NCI-H2196 treated with DMSO at 0.1 percent for 48 hours (cell line): Measurements from ENCODE around the gene DIPK1B.
"Not testable (repeated sequence)": the region's sequence is repeated elsewhere in the genome, so short reads cannot be mapped to it uniquely, and the experiment has no call there.

ENCODE experiments used
- DNase-seq: peaks from one replicate; lab custom pipeline; 2025; ENCODE audit not compliant: unreplicated experiment; lab: John Stamatoyannopoulos, UW

The DIPK1B gene

DNA sequence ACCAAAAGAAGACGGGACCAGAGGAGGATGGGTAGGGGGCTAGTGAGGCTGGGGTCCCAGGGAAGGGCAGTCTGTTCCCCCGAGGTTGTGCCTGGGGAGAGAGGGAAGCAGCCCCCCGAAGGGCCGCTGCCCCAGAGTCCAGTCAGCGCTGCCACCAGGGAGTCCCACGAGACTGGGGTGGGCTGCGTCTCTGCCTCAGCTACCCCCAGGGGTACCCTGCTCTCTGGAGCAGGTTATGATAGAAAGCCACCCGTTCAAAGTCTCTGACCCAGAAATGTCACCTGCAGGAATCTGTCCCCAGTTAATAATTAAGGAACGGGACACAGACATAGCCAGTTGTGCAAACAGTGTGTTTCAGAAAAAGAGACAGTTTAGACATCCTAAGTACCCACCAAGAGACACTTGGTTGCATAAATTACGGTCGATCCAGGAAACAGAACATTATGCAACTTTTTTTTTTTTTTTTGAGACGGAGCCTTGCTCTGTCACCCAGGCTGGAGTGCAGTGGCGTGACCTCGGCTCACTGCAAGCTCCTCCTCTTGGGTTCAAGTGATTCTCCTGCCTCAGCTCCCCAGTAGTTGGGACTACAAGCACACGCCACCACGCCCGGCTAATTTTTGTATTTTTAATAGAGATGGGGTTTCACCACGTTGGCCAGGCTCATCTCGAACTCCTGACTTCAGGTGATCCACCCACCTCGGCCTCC lies 14.4 kb upstream of the DIPK1B start:
- DNase-seq: no peak

DNA sequence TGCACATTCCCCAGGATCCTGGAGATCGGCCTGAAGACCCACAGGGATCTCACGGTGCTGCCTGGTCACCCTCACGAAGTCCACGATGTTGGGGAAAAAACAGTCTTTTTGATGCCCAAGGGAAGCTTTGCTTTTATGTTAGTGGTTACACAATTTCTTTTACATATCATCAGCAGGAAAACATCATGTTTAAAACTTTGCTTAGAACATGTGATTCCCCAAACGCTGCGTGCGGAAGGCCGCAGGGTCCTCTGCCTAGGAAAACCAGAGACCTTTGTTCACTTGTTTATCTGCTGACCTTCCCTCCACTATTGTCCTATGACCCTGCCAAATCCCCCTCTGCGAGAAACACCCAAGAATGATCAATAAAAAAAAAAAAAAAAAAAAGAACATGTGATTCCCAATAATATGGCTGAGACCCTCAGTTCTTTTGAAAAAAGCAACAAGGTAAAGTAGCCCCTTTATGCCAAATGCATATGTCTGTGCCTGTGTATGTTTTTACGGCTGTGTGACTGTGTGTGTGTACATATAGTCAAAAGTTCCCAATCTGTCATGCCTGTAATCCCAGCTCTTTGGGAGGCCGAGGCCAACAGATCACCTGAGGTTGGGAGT lies 13.6 kb upstream of the DIPK1B start:
- DNase-seq: no peak

DNA sequence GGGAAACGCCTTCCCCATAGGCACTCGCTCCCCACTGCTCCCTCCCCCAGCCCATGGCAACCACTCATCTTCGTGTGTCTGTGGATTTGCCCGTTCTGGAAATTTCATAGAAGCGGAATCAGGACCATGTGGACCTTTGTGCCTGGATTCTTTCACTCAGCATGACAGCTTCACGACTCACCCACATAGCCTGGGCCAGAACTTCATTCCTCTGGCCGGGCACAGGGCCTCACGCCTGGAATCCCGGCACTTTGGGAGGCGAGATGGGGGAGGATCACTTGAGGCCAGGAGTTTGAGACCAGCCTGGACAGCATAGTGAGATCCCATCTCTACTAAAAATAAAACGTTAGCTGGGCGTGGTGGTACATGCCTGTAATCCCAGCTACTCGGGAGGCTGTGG lies 12.1 kb upstream of the DIPK1B start:
- DNase-seq: no peak

DNA sequence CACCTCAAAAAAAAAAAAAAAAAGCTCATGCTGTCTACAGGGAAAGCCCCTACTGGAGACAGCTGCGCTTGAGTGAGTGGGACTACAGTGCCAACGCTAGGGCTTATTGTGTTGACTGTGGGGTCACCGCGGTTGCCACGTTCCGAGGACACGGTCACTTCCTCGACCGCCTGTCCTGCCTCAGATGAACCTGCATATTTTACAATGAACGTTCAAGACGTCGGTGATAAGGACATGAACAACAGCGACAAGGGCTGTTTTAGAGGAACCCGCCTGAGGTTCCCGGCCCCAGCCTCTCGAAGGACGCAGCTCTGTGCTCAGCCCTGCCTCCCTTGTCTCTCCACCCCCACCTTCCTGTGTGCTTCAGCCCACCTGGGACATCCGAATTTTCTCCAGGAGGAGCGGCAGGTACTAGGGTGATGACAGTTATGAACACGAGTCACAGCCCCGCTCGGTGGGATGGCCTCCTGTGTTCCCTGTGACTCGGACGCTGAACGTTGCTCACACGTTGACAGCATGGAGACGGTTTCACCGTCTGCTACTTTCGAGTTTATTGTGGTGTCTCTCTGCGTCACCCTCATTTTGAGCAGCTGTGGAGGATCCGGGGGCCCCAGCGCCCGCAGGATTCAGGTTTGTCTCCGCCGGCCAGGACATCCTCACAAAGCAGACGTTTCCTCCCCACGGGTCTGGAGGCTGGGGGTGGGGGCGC lies 11.3 kb upstream of the DIPK1B start:
- DNase-seq: no peak

DNA sequence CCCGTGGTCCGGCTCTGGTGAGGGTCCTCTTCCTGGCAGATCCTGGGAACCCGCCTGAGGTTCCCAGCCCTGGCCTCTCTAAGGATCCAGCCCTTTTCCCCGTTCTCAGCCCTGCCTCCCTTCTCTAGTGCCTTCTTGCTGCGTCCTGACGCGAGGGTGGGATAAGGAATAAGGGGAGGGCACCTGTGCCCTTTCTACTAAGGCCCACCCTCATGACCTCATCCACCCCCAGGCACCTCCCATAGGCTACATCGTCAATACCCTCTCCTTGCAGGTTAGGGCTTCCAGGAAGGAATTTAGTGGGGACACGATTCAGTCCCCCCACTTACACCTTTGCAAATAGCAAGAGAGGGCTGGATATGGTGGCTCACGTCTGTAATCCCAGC lies 10.7 kb upstream of the DIPK1B start:
- DNase-seq: no peak

DNA sequence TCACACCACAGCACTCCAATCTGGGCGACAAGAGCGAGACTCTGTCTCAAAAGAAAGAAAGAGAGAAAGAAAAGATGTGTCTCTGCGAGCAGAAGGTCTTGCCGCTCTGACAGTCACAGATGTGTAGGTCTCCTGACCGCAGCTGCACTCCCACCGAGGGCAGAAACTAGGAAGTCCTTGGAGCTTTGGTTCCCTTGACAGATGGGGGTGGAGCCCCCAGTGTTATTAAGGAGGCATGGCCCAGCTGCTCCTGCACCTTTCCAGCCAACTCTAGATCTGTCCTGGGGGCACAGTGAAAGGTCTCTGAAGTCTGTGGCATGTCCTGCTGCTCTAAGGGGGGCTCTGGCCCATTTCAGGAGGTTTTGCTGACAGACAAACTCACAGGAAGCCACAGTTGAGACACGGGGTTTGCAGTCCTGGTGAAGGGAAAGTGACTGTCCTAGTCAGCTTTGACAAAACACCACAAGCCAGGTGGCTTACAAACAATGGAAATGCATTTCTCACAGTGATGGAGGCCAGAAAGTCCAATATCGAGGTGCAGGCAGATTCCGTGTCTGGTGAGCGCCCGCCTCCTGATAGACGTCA lies 9.0 kb upstream of the DIPK1B start:
- DNase-seq: no peak

DNA sequence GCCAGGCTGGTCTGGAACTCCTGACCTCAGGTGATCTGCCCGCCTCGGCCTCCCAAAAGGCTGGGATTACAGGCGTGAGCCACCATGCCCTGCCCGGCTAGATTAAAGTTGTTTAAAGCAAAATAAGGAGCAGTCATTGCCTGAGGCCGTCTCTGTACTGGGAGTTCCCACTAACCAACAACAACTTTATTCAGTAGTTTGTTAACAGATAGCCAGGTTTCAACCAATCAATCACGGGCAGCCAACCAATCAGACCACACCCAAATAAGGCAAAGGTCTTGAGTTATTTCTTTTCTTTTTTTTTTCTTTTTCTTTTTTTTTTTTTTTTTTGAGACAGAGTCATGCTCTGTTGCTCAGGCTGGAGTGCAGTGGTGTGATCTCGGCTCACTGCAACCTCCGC lies 7.6 kb upstream of the DIPK1B start:
- DNase-seq: not testable (repeated sequence)

DNA sequence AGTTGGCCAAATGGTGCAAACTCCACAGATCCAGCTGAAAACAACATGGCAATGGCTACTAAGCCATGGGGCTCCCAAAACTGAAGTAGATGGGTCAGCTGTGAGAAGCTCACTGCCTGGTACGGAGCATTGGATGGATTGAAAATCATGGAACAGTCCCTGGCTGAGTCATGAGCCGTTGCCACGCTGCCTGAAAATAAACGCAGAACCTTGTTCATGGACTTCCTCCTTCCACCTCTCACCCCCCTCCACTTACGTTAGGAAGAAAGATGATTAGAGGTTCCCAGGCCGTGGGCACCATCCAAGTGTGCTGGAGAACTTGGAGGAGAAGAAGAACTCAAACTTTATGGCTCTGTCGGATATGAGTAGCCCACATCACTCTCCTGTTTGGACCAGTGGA lies 6.8 kb upstream of the DIPK1B start:
- no peak for DNase-seq

DNA sequence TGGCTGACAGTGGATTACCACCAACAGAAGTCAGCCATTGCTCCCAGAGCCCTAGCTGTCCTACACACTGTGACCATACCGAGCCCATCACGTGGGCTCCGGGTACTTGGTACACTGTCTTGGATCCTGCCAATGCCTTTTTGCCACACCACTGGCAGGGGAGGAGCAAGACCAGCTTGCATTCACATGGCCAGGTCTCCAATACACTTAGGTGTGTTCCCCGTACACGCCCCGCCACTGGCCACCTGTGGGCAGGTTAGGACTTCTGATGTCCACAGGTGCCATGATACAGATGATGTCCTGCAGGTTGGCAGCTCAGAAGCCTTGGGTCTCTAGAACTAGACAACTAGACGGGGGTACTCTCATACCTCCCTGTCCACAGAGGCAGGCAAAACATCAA lies 5.4 kb upstream of the DIPK1B start:
- DNase-seq: no peak

DNA sequence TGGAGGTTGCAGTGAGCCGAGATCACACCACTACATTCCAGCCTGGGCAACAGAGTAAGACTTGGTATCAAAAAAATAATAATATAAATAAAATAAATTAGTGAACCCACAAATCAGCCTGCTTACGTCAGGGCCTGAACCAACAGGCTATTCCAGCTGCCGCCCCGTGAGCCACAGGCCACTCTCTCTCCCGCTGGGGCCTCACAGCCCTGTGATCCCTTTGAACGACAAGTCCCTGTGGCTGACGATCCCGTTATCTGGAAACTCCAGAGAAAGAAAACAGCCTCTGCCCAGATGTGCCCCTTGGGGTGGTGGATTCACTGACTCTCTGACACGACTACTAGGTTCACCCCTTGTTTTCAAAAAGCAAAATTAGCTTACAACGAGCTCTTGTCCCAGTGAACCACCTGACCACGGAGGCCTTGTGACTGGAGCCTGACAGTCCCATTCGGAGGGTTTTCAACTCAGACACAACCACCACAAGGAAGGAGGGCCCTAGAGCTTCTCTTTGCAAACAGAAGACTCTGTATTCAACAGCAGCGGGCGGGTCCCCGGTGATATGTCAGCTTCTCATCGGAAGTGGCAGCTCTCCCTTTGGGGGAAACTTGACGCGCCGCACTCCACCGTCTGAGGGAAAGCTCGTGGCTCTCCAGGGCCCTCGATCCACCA lies 4.4 kb upstream of the DIPK1B start:
- no peak for DNase-seq

DNA sequence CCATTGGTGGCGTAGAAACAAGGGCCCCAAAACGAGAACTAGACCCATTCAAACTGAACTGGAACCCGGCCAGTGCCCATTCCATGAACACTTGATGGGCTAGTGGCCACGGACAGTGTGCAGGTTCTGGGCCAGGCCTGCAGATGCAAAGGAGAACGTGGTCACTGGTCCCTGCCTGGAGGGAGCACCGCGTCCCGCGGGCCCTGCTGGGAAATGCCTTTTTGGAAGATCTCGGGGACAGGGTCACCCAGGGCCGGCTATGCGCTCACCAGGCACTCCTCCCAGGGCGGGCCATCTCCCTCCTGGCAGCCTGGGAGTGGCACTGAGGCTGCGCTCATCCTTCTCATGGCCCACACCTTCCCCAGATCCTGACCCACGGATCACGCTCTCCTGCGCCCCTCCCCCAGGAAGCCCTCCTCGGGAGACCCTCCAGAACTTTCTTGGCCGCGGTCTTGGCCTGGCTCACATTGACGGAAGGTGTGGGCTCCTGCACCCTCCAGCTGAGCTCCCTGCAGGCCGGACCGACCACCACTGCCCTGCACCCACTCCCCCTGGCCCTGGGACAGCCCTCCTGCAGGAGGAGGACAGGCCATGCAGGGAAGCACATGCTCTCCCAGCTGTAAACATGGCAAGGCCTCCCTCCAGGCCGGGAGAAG lies 2.8 kb upstream of the DIPK1B start:
- DNase-seq: no peak

DNA sequence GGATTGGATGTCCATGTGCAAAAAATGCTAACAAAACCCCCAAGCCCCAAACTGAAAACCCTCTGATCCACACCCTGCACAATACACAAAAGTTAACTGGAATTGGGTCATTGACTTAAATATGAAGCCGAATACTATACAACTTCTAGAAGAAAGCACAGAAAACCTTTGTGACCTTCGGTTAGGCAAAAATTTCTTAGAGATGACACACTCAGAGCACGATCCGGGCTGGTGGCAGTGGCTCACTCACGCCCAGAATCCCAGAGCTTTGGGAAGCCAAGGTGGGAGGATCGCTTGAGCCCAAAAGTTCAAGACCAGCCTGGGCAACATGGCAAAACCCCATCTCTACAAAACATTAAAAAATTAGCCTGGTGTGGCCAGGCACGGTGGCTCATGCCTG lies 1.8 kb upstream of the DIPK1B start:
- DNase-seq: no peak

DNA sequence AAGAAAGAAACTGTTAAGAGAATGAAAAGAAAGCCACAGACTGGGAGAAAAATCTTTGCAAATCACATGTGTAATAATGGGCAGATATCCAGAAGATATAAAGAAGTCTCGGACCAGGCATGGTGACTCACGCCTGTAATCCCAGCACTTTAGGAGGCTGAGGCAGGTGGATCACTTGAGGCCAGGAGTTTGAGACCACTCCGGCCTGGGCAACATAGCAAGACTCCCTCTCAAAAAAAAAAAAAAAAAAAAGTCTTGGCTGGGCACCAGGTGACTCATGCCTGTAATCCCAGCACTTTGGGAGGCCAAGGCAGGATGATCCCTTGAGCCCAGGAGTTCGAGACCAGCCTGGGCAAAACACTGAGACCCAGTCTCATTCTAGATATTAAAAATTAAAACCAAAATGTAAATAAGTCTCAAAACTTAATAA lies 1.1 kb upstream of the DIPK1B start:
- DNase-seq: not testable (repeated sequence)

DNA sequence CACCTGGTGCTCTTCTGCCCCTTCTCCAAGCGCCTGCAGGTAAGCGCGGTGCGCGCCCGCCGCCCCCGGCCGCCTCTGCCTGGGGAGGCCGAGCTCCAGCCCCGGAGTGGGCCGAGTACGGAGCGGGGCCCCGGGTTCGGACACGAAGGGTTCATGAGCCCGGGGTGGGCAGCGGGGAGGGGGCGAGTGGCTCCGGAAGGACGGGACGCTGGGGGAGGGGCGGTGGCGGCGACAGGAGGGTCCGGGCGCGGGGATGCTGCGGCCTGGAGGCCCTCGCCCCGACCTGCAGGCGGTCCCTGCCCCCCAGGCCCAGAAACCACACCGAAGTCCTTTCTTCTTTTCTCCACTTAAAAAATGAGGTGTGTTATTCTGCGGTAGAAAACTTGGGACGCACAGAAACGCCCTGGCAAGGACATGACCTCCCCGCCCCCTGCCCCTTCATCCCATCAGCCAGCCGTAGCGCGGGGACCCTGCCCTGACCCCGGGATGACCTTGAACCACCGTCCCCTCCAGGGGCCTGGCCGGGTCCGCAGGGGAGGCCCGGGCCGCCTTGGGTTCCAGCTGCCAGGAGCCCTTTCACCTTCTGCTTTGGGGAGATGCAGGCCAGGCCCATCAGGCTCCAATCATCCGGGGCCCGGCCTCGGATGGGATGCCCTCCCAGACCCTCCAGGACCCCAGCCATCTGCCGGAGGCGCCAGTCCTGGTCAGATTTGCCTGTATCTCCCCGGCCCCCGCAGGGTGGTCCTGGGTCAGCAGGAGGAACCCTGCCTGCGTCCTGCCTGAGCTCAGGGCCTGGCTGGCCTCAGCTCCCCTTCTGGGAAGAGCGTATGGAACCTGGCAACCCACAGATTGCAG lies 545 bp downstream of the DIPK1B start:
- no peak for DNase-seq

DNA sequence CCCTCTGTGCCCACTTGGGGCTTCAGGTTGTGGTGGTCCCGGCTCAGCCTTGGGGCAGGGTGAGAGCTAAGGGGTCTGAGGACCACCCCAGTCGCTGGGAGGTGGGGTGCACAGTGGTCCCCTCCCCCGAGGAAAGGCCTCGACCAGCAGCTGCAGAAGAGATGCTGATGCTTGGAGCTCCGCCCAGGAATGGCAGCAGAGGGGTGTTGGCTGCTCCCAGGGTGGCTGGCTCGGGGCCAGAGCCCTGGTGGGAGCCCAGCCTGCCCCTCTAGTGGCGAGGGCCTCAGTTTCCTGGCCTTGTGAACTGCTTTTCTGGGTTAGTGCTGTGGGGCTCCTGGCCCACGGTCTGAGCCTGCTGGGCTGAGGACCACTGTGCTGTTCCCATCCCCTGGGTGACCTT lies 1.2 kb downstream of the DIPK1B start:
- no peak for DNase-seq

DNA sequence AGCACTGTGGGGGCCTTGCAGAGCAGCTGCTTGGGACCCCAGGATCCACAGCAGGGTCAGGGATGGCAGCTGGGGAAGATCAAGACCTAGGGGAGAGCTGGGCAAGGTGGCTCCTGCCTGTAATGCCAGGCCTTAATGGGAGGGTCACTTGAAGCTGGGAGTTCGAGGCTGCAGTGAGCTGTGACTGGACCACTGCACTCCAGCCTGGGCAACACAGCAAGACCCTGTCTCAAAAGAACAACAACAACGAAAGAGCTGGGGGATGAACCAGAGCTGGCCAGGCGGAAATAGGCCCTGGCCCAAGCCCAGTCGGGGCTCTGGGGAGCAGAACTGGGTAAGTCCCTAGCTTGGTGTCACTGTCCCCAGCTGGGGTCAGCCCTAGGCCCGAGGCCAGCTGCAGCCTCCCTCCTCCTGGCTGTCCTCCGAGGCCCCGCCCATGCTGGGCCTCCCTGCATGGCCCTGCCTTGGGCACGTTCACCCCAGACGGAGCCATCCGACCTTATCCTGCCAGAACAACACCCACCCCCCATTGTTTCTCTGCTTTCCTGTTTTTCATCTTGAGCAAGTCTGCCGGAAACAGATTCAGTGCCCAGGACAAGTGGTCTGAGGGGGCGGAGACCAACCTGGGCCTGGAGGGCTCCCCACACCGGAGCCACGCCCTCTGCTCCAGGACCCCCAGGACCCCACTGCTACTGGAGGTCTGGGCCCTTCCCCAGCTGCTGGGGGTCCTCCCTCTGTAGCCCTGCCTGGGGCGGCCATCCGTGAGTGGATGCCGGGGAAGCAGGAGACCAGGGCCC lies 1.9 kb downstream of the DIPK1B start:
- no peak for DNase-seq

DNA sequence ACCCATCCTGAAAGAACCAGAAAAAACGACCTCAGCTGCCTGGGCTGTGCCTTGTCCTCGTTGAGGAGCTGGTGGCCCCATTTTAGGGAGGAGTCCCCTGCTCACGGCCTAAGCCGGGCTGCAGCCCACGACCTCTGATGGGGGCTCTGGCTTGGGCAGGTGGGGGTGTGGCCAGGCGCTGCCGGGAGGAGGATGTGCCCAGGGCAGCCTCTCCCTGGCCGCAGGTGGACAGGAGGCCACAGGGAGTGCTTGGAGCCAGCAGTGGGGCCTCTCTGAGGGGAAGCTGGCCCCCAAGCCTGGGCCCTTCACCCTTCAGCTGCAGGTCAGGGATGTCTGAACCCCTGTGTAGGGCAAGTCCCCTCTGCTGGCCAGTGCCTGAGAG lies 2.5 kb downstream of the DIPK1B start:
- no peak for DNase-seq

DNA sequence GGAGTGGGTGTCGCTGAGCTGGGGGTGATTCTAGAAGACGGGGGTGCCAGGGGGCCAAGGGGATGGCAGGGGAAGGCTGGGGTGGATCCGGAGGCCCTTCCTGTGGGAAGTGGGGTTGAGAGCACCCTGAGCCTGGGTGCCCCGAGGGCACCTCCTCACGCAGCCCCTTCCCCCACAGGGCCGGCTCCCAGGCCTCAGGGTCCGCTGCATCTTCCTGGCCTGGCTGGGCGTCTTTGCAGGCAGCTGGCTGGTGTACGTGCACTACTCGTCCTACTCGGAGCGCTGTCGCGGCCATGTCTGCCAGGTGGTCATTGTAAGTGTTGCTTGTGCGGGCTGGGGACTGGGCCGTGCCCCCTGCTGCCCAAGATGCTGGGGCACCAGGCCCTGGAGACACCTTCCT lies 5.0 kb downstream of the DIPK1B start:
- DNase-seq: no peak
